Amniotic stem cell (primary cell): ENCODE results near the gene GOPC.
"Not testable (repeated sequence)": the region's sequence is repeated elsewhere in the genome, so short reads cannot be mapped to it uniquely, and the experiment has no call there.

ENCODE experiments used
- DNase-seq: peaks from one replicate; lab custom pipeline; 2025; lab: John Stamatoyannopoulos, UW

GOPC gene

DNA sequence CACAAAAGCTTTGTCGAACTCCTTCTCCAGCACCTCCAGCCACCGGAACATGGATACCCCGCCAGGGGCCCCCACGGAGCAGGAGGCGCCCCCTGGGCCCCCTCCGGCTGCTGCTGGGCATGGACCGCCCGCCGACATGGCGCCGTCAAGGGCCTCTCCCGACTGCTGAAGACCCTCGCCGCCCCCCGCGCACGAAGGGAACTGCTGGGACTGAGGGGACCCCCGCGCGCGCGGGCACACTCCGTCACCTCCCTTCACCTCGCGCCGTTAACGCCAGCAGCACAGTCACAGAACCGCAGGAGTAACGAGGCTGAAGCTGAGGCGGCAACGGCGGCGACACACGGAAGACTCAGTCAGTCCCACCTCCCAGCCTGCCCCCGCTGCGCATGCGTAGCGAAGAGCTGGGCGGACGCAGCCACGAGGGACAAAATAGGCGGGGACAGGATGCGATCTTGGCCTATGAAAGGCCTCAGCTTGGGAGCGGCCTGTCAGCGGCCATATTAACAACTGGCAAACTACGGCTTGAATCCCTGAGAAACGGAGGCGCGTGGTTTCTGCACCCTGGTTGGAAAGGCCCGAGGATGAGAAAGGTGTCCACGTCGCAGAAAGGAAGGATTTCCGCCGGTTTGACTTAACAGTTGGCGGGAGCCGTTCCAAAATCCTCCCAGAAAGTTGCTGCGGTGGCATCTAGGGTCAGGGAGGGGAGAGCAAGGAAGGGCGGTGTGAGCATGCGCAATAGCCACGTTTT lies at the start of gene GOPC:
GOPC (minus strand) TSS at position 361 of the 748 bp plus-strand sequence; CDS start at position 138, 223 bp downstream.
- DNase-seq = peak; percentile 93

DNA sequence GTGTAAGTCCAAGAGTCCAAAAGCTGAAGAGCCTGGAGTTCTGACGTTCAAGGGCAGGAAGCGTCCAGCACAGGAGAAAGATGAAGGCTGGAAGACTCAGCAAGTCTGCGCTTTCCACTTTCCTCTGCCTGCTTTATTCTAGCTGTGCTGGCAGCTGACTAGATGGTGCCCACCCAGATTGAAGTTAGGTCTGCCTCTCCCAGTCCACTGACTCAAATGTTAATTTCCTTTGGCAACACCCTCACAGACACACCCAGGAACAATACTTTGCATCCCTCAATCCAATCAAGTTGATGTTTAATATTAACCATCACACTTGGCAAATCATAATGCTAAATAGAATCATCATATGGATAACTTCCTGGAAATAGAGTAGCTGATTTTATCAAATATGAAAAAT lies 49.7 kb upstream of the GOPC start:
- not testable (repeated sequence) for DNase-seq

DNA sequence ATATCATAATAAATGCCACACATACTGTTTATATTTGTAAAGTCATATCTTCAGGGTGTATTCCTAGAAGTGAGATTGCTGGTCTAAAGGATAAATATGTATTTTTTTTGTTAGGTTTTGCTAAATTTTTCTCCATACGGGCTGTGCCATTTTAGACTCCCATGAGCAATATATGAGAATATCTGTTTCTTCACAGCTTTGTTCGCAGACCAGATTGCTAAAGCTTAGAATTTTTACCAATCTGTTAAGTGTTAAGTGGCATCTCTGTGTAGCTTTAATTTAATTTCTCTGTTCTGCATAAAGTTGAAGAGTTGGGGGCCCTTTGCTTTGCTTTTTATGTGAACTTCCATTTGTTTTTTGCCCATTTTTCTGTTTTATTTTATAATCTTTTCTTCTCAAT lies 40.7 kb upstream of the GOPC start:
- no peak for DNase-seq

- DNase-seq = no peak
Measured at GRCh38 chr6:117637770-117638169, 35.5 kb upstream of the GOPC start.

GRCh38 chr6:117629119-117629660 lies 26.9 kb upstream of the GOPC start:
- no peak for DNase-seq

DNA sequence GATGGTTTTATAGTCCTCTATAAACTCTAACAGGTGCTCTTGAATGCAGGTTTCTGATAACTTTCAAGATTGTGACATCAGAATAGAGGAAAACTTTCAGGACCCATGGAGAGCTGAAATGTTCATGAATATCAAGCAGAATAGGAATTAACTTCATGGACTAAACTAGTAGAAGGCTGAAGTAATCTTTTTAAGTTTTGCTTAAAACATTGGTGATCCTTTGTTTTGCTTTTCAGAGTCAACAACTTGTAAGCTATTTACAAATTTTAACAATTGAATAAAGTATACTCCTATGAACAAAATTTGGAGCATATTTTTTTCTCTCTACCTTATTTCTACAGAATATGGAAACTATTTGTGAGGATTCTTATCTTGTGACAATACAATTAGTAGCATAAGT lies 25.2 kb upstream of the GOPC start:
- DNase-seq = no peak

- DNase-seq = no peak
Measured at GRCh38 chr6:117624869-117625481, 22.7 kb upstream of the GOPC start.

GRCh38 chr6:117619178-117619577 lies 16.9 kb upstream of the GOPC start:
- no peak for DNase-seq

DNA sequence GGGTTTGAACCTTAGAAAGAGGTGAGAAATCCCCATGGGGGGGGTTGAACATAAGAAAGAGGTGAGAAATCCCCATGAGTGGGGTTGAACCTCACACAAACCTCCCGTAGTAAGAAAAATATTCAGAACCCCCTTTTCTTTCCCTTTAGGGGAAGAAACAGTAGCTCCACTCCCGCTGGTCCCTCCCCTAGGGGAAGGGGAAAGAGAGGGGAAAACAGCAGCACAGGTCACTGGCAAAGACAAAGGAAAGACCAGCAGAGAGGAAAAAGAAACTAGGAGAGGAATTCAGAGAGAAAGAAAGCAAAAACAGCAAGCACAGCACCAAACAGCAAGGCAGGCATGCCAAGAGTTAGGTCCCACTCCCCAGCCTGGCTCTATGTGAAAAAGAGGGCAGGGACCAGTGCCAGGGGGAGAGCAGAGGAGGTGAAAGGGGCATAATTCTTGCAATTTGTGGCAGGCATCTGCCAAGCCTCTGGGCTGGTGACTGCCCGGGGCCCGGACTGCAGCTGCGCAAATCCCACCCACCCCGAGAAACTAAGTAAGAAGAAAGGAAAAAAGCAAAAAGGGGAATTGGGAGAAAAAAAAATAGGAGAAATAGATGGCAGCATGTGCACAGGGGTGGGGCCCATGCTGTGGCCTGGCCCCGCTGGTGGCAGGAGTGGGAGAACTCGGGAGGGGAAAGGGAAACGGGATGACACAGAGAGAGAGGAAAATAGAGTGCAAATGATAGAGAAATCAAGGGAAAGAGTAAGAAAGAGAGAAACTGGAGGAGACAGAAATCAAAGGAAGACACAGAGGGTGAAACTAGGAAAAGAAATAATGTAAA lies 15.1 kb upstream of the GOPC start:
- no peak for DNase-seq

DNA sequence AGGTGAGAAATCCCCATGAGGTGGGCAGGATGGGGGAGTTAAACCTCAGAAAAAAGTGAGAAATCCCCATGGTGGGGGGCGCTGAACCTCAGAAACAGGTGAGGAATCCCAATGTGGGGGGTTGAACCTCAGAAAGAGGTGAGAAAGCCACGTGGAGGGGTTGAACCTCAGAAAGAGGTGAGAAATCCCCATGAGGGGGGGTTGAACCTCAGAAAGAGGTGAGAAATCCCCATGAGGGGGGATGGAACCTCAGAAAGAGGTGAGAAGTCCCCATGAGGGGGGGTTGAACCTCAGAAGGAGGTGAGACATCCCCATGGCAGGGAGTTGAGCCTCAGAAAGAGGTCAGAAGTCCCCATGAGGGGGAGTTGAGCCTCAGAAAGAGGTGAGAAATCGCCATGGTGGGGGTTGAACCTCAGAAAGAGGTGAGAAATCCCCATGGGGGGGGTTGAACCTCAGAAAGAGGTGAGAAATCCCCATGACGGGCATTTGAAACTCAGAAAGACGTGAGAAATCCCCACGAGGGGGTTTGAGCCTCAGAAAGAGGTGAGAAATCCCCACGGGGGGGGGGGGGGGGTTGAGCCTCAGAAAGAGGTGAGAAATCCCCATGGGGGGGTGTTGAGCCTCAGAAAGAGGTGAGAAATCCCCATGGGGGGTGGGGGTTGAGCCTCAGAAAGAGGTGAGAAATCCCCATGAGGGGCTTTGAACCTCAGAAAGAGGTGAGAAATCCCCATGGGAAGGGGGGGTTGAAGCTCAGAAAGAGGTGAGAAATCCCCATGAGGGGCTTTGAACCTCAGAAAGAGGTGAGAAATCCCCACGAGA lies 14.3 kb upstream of the GOPC start:
- DNase-seq = no peak

DNA sequence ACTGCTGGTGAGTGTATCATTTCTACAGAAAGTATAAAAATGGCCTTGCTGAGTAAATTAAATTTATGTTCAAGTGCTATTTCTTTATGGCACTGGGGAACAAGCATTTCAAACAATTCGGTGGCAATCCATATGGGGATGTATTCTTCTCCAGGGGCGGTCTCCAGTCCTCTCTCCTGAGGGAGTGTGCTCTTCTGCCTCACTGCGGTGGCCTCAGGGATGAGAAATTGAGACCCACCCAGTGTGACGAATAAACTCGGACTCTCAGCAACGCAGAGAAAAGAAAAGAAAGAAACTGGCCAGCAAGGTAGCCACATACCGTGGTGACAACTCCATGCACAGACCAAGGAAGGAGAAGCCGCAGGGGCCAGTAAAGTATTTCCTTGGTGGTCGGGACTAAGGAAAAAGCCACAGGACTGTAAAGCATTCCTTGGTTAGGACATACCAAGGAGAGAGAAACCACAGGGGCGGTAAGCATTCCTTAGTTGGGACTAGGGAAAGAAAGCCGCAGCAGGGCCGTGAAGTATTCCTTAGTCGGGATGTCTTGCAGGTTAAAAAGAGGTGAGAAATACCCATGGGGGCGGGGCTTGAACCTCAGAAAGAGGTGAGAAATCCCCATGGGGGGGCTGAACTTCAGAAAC lies 13.6 kb upstream of the GOPC start:
- DNase-seq = no peak

- DNase-seq = peak; percentile 31
Measured at GRCh38 chr6:117613920-117614560, 11.7 kb upstream of the GOPC start.

GRCh38 chr6:117607511-117607910 lies 5.2 kb upstream of the GOPC start:
- no peak for DNase-seq

DNA sequence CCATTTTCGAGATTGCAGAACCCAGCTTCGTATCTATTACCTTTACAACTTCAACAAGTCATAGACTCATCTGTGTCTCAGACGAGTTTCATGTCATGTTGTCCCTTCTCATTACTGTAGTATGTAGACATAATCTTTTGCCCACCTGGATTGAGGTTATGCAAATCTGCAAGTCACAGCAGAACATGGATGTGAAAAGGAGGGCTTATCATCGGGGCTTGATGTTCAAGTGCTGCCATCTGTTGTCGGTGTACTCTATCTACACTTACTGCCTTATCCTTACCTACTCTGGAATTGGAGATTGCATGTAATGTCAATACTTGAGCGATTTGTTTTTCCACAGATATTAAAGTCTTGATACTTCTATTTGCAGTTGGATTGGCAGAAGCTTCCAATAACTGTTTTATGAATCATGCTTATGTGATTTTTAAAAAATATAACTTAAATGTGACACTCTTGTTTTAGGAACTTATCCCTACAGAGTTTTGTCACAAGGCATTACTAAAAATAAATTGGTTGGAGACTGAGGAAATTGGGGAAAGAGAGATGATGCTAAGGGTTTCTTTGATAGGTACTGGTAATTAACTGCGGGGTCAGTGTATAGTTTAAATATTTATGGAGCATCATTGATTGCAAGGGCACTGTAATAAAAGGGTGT lies 3.0 kb upstream of the GOPC start:
- DNase-seq = peak; percentile 56

DNA sequence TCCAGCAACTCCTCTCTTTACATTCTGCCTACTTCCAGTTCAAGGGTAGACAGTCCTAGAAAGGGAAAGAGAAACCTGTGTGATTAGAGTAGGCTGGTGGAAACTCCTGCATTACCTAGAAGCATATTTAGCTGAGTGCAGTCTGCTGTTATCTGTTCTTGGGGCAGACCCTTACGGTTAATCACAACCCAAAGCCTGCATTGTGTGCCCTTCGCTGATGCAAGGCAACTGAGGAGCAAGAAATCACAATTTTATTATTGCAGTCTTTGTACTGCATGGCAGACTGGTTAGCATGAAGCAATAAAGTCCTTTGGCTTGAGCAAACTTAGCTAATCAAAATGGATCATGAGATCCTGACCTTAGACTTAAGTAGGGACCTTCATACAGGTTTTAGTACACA lies 1.5 kb upstream of the GOPC start:
- no peak for DNase-seq

- DNase-seq = no peak
Measured at GRCh38 chr6:117602899-117603588, 733 bp upstream of the GOPC start.

DNA sequence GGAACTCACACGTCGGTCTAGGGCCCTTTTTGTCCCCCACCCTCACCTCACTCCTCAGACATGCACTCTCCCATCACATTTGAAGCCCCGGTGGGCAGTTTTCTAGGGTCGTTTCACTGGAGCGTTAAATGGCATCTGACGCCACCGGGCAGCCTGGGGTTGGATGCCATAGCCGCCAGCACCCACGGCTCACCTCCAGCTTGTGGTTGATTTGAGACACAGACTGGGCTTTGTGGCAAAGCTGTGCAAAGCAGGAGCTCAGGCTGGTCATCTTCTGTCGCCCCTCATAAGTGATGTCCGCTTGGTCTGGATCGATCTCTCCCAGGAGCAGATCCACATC lies 530 bp downstream of the GOPC start:
- DNase-seq = no peak

DNA sequence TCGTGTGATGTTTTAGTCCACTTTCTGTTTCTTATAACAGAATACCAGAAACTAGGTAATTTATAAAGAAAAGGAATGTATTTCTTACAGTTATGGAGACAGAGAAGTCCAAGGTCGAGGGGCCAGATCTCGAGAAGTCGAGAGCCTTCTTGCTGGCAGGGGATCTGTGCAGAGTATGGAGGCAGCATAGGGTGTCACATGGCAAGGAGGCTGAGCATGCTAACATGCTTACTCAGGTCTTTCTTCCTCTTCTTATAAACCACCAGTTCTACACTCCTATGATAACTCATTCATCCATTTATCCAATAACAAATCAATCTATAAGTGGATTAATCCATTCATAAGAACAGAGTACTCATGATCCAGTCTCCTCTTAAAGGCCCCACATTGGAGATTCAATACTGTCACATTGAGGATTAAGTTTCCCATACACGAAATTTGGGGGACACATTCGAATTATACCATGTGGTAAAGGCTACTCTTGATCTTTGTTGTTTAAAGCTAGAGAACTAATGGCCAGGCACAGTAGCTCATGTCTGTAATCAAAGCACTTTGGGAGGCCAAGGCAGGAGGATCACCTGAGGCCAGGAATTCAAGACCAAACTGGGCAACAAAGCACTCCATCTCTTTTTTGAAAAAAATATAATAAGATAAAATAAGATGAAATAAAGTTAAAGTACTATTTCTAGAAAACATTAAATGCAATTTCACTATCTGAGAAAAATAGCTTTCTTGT lies 2.1 kb downstream of the GOPC start:
- no peak for DNase-seq

GRCh38 chr6:117597755-117598154 lies 4.6 kb downstream of the GOPC start:
- no peak for DNase-seq
